Measurements from ENCODE around the gene SLC10A7. TPM values are rescaled to one million over a fixed set of nuclear protein-coding genes. Genes with fewer than 3 reads are reported as not detected.

The SLC10A7 gene
- total RNA-seq, 2 experiments from 2014 or later = 15.9 to 23.3 TPM

DNA sequence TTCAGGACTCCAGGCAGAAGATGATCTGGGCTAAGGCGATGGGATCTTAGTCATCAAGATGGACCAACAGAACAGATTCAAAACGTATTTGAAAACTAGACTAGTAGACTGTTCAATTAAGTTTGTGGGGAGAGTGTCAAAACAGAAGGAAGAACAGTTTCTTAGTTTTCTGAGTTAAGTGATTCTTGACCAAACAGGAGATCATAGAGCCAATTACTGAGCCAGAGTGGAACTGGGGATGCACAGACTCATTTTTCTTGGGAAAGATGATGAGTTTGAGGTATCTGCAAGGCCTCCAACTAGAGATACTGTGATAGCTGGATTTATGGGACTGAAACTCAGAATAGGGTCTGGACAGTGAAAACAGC lies 187.9 kb downstream of the SLC10A7 start:
- Mint-ChIP-seq H3K4me1 (no peaks in the 10 kb centered on the region), H3K36me3 (ENCODE audit: low read depth) (no peaks in the 10 kb centered on the region), H3K27me3 (no peaks in the 10 kb centered on the region), H3K4me3 (no peak overlapping the region), H3K9me3 (no peaks in the 10 kb centered on the region), H3K27ac (no peak overlapping the region)
- no peak for DNase-seq
- ChIA-PET CTCF (no interaction called here), POLR2A (no interaction called here)

GRCh38 chr4:146333187-146333894 lies 188.4 kb downstream of the SLC10A7 start:
- ChIA-PET POLR2A (no interaction called here), CTCF (no interaction called here)
- Mint-ChIP-seq H3K4me3 (no peak overlapping the region), H3K4me1 (no peaks in the 10 kb centered on the region), H3K27me3 (no peaks in the 10 kb centered on the region), H3K36me3 (ENCODE audit: low read depth) (no peaks in the 10 kb centered on the region), H3K9me3 (no peaks in the 10 kb centered on the region), H3K27ac (no peak overlapping the region)
- DNase-seq = peak; percentile 13

GRCh38 chr4:146330392-146330791 lies 191.3 kb downstream of the SLC10A7 start:
- Mint-ChIP-seq H3K27ac (no peak overlapping the region), H3K36me3 (ENCODE audit: low read depth) (peaks cover under 1% of the 10 kb centered on the region), H3K9me3 (no peaks in the 10 kb centered on the region), H3K4me1 (no peaks in the 10 kb centered on the region), H3K27me3 (no peaks in the 10 kb centered on the region), H3K4me3 (no peak overlapping the region)
- DNase-seq = no peak
- CTCF ChIA-PET = interaction anchor here (0.8 kb wide), 1 partner anchor 10 kb away, joined by 3 read pairs; no protein-coding TSS in a partner anchor
- POLR2A ChIA-PET = no interaction called here

- Mint-ChIP-seq H3K4me3 (no peak overlapping the region), H3K27ac (no peak overlapping the region), H3K9me3 (peaks cover 2% of the 10 kb centered on the region), H3K36me3 (ENCODE audit: low read depth) (peaks cover 8% of the 10 kb centered on the region), H3K27me3 (no peaks in the 10 kb centered on the region), H3K4me1 (no peaks in the 10 kb centered on the region)
- CTCF ChIA-PET = interaction anchor here (0.8 kb wide), 1 partner anchor 11 kb away, joined by 3 read pairs; no protein-coding TSS in a partner anchor
- no peak for DNase-seq
- POLR2A ChIA-PET = no interaction called here
These were observed 192.6 kb downstream of the SLC10A7 start for GRCh38 chr4:146329050-146329716.

DNA sequence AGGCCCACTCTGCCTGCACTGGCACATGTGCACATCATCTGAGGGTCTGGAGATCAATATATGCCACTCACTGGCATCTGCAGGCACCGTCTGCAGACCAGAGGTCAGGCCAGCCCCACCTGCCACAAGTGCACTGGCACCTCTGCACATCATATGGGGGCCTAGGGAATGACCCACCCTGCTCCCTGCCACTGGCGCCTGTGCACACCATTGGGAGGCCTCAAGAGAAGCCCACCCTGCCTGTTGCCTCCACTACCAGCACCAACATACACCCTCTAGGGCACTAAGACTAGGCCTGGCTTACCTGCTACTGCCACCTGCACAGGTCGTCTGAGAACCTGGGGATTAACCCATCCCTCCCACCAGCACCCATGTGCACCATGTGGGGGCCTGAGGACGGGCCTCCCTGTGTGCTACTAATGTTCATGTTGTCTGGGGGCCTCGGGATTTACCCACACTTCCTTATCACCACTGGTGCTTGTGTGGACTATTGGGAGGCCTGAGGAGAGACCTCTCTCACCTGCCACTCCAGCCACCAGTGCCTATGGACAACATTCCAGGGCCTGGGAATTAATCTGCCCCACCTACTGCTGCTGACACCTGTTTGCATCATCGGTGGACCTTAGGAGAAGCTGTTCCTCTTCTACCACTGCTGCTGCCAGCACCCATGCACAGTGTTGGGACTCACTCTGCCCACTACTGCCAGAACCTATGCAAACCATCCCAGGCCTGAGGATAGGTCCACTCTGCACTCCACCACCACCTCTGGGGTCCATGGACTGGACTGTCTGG lies 193.7 kb downstream of the SLC10A7 start:
- CTCF ChIA-PET = no interaction called here
- DNase-seq = no peak
- Mint-ChIP-seq H3K4me1 (no peaks in the 10 kb centered on the region), H3K9me3 (peaks cover 2% of the 10 kb centered on the region), H3K27ac (no peak overlapping the region), H3K27me3 (no peaks in the 10 kb centered on the region), H3K36me3 (ENCODE audit: low read depth) (peaks cover 15% of the 10 kb centered on the region), H3K4me3 (no peak overlapping the region)
- POLR2A ChIA-PET = no interaction called here

GRCh38 chr4:146318894-146319293 lies 202.8 kb downstream of the SLC10A7 start:
- no peaks in the 10 kb centered on the region for H3K27me3 Mint-ChIP-seq
- no peaks in the 10 kb centered on the region for H3K4me1 Mint-ChIP-seq
- H3K9me3 Mint-ChIP-seq = peaks cover 4% of the 10 kb centered on the region
- ChIA-PET POLR2A (no interaction called here), CTCF (no interaction called here)
- DNase-seq = no peak
- H3K27ac Mint-ChIP-seq = no peak overlapping the region
- H3K36me3 Mint-ChIP-seq (ENCODE audit: low read depth) = peaks cover 8% of the 10 kb centered on the region
- no peak overlapping the region for H3K4me3 Mint-ChIP-seq

- no peak overlapping the region for H3K4me3 Mint-ChIP-seq
- H3K27me3 Mint-ChIP-seq = no peaks in the 10 kb centered on the region
- H3K36me3 Mint-ChIP-seq (ENCODE audit: low read depth) = peaks cover 1% of the 10 kb centered on the region
- no peaks in the 10 kb centered on the region for H3K4me1 Mint-ChIP-seq
- no peak overlapping the region for H3K27ac Mint-ChIP-seq
- DNase-seq = no peak
- H3K9me3 Mint-ChIP-seq = peaks cover 4% of the 10 kb centered on the region
- POLR2A ChIA-PET = no interaction called here
- CTCF ChIA-PET = no interaction called here
These were observed 204.0 kb downstream of the SLC10A7 start for GRCh38 chr4:146317783-146318182.

GRCh38 chr4:146315184-146315583 lies 206.6 kb downstream of the SLC10A7 start:
- Mint-ChIP-seq H3K4me3 (no peak overlapping the region), H3K4me1 (no peaks in the 10 kb centered on the region), H3K27me3 (no peaks in the 10 kb centered on the region), H3K27ac (no peak overlapping the region), H3K36me3 (ENCODE audit: low read depth) (no peaks in the 10 kb centered on the region), H3K9me3 (no peaks in the 10 kb centered on the region)
- no peak for DNase-seq
- CTCF ChIA-PET = interaction anchor here (1.2 kb wide), 1 partner anchor 554 kb away, joined by 3 read pairs; no protein-coding TSS in a partner anchor
- POLR2A ChIA-PET = no interaction called here

- Mint-ChIP-seq H3K4me1 (no peaks in the 10 kb centered on the region), H3K9me3 (no peaks in the 10 kb centered on the region), H3K27me3 (no peaks in the 10 kb centered on the region), H3K36me3 (ENCODE audit: low read depth) (no peaks in the 10 kb centered on the region), H3K27ac (no peak overlapping the region), H3K4me3 (no peak overlapping the region)
- DNase-seq = no peak
- CTCF ChIA-PET = no interaction called here
- POLR2A ChIA-PET = no interaction called here
These were observed 210.3 kb downstream of the SLC10A7 start for GRCh38 chr4:146311238-146311970.

DNA sequence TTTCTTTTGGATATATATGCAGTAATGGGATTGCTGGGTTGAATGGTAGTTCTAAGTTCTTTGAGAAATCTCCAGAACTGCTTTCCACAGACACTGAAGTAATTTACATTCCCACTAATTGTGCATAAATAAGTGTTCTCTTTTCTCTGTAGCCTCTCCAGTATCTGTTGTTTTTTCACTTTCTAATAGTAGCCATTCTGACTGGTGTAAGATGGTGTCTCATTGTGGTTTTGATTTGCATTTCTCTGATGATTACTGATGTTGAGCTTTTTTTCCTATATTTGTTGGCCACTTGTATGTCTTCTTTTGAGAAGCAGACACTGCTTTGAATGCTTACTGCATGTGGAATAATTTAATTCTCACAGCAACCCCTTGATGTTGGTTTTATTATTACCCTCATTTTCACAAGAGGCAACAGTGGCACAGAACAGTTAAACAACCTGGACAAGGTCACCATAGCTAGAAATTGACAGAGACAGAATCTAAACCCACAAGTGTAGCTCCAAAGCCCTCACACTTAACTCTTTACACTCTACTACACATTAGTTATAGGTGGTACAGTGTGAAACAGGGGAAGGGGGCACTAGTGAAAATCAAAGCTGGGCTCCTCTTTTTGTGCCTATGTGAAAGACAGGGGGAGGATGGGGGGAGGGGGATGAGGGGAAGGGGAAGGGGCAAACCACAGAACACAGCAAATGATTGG lies 211.3 kb downstream of the SLC10A7 start:
- CTCF ChIA-PET = no interaction called here

GRCh38 chr4:146308951-146309350 lies 212.8 kb downstream of the SLC10A7 start:
- DNase-seq = no peak
- peaks cover 5% of the 10 kb centered on the region for H3K36me3 Mint-ChIP-seq (ENCODE audit: low read depth)
- H3K4me1 Mint-ChIP-seq = no peaks in the 10 kb centered on the region
- no peak overlapping the region for H3K27ac Mint-ChIP-seq
- no peaks in the 10 kb centered on the region for H3K9me3 Mint-ChIP-seq
- ChIA-PET CTCF (no interaction called here), POLR2A (no interaction called here)
- H3K4me3 Mint-ChIP-seq = no peak overlapping the region
- no peaks in the 10 kb centered on the region for H3K27me3 Mint-ChIP-seq

More for the DNA sequence above, 211.3 kb downstream of the SLC10A7 start:
- Mint-ChIP-seq H3K4me3 (no peak overlapping the region), H3K27me3 (no peaks in the 10 kb centered on the region), H3K4me1 (no peaks in the 10 kb centered on the region), H3K9me3 (no peaks in the 10 kb centered on the region), H3K36me3 (ENCODE audit: low read depth) (peaks cover 1% of the 10 kb centered on the region), H3K27ac (no peak overlapping the region)
- POLR2A ChIA-PET = no interaction called here
- DNase-seq = no peak

- POLR2A ChIA-PET = no interaction called here
- CTCF ChIA-PET = no interaction called here
- Mint-ChIP-seq H3K4me3 (no peak overlapping the region), H3K36me3 (ENCODE audit: low read depth) (peaks cover 5% of the 10 kb centered on the region), H3K4me1 (no peaks in the 10 kb centered on the region), H3K27ac (no peak overlapping the region), H3K27me3 (no peaks in the 10 kb centered on the region), H3K9me3 (no peaks in the 10 kb centered on the region)
- no peak for DNase-seq
These were observed 218.9 kb downstream of the SLC10A7 start for GRCh38 chr4:146302822-146303221.
